Karpas-422 (cell line): ENCODE results near the gene RABL2B. TPM values are rescaled to one million over a fixed set of nuclear protein-coding genes. Genes with fewer than 3 reads are reported as not detected.

Experiments used
- DNase-seq: peaks from one replicate; pipeline ENCODE4 v3.0.0-alpha.2; 2015
- H2AFZ ChIP-seq: fragments of 200-600 bp; sonication (generic); 2 replicates; pipeline ENCODE4 v1.6.1; 2014; ENCODE audit warnings: antibody characterized with exemption, low read length, mixed read lengths
- H3K27ac ChIP-seq: fragments of 200-600 bp; sonication (generic); 2 replicates; pipeline ENCODE4 v1.5.1; 2014; ENCODE audit warnings: mild to moderate bottlenecking, low read length, moderate library complexity
- H3K27me3 ChIP-seq: fragments of 200-600 bp; sonication (generic); 2 replicates; pipeline ENCODE4 v1.6.1; 2014; ENCODE audit warnings: low read length, mixed read lengths
- H3K36me3 ChIP-seq: fragments of 200-600 bp; sonication (generic); 2 replicates; pipeline ENCODE4 v1.6.1; 2014; ENCODE audit warnings: low read length, mixed read lengths; ENCODE audit not compliant: insufficient read depth
- H3K4me1 ChIP-seq: fragments of 200-600 bp; sonication (generic); 2 replicates; pipeline ENCODE4 v1.6.1; 2014; ENCODE audit warnings: mild to moderate bottlenecking, low read length, mixed read lengths
- H3K4me2 ChIP-seq: fragments of 200-600 bp; sonication (generic); 2 replicates; pipeline ENCODE4 v1.6.1; 2014; ENCODE audit warnings: low read length, low read depth, mild to moderate bottlenecking; ENCODE audit not compliant: poor library complexity, severe bottlenecking
- H3K4me3 ChIP-seq: fragments of 200-600 bp; sonication (generic); 2 replicates; pipeline ENCODE4 v1.5.1; 2014; ENCODE audit warnings: mild to moderate bottlenecking, antibody characterized with exemption, low read length, mixed read lengths
- H3K79me2 ChIP-seq: fragments of 200-600 bp; sonication (generic); 2 replicates; pipeline ENCODE4 v1.6.1; 2014; ENCODE audit warnings: mild to moderate bottlenecking, low read length, mixed read lengths
- H3K9ac ChIP-seq: fragments of 200-600 bp; sonication (generic); 2 replicates; pipeline ENCODE4 v1.6.0; 2014; ENCODE audit warnings: low read length
- H3K9me2 ChIP-seq: fragments of 200-600 bp; sonication (generic), shearing (Covaris generic); replicated peaks from 2 replicates; pipeline ENCODE4 v1.6.0; 2014; ENCODE audit warnings: mild to moderate bottlenecking, low read length, moderate library complexity; ENCODE audit not compliant: insufficient read depth
- H3K9me3 ChIP-seq: fragments of 300-700, 200-600 bp; sonication (generic); 2 replicates; pipeline ENCODE4 v1.6.1; 2014; ENCODE audit warnings: low read length, mixed read lengths
- H4K20me1 ChIP-seq: fragments of 200-600 bp; sonication (generic); 2 replicates; pipeline ENCODE4 v1.6.1; 2014; ENCODE audit warnings: mild to moderate bottlenecking, antibody characterized with exemption, low read length, low read depth; ENCODE audit not compliant: insufficient read depth
- total RNA-seq: library from RNA; depleted of rRNA; stranded (reverse); fragments of >200 nt; shearing (Covaris generic); gene quantifications from 2 replicates; pipeline ENCODE4 v1.2.3, GENCODE V29; 2014; ENCODE audit warnings: low replicate concordance

RABL2B gene
- total RNA-seq, 1 experiment from 2014 or later = 26.8 TPM

GRCh38 chr22:50722048-50722701 lies 61.3 kb downstream of the RABL2B start:
- DNase-seq = no peak
- no peak overlapping the region for H3K4me3 ChIP-seq
- H3K9me2 ChIP-seq = no peaks in the 10 kb centered on the region
- H3K27ac ChIP-seq = no peak overlapping the region
- no peaks in the 10 kb centered on the region for H3K9me3 ChIP-seq
- no peaks in the 10 kb centered on the region for H4K20me1 ChIP-seq
- no peaks in the 10 kb centered on the region for H3K79me2 ChIP-seq
- H3K36me3 ChIP-seq = no peaks in the 10 kb centered on the region
- no peak overlapping the region for H3K4me2 ChIP-seq
- H3K4me1 ChIP-seq = peaks cover 11% of the 10 kb centered on the region
- no peaks in the 10 kb centered on the region for H3K27me3 ChIP-seq
- H3K9ac ChIP-seq = no peak overlapping the region
- no peak overlapping the region for H2AFZ ChIP-seq

GRCh38 chr22:50721257-50721844 lies 62.1 kb downstream of the RABL2B start:
- no peak for DNase-seq
- Histone ChIP-seq H3K4me1 (peaks cover 8% of the 10 kb centered on the region), H2AFZ (no peak overlapping the region), H3K9me3 (no peaks in the 10 kb centered on the region), H3K9ac (no peak overlapping the region), H3K9me2 (no peaks in the 10 kb centered on the region), H3K4me3 (no peak overlapping the region), H3K79me2 (no peaks in the 10 kb centered on the region), H3K4me2 (no peak overlapping the region), H3K27ac (no peak overlapping the region), H4K20me1 (no peaks in the 10 kb centered on the region), H3K27me3 (no peaks in the 10 kb centered on the region), H3K36me3 (no peaks in the 10 kb centered on the region)

GRCh38 chr22:50720301-50721256 lies 62.9 kb downstream of the RABL2B start:
- no peaks in the 10 kb centered on the region for H4K20me1 ChIP-seq
- no peaks in the 10 kb centered on the region for H3K27me3 ChIP-seq
- no peak overlapping the region for H2AFZ ChIP-seq
- H3K9ac ChIP-seq = no peak overlapping the region
- H3K4me3 ChIP-seq = no peak overlapping the region
- peaks cover 8% of the 10 kb centered on the region for H3K4me1 ChIP-seq
- no peak for DNase-seq
- no peaks in the 10 kb centered on the region for H3K9me2 ChIP-seq
- H3K27ac ChIP-seq = no peak overlapping the region
- no peak overlapping the region for H3K4me2 ChIP-seq
- H3K36me3 ChIP-seq = no peaks in the 10 kb centered on the region
- H3K79me2 ChIP-seq = no peaks in the 10 kb centered on the region
- H3K9me3 ChIP-seq = no peaks in the 10 kb centered on the region

- Histone ChIP-seq H2AFZ (no peak overlapping the region), H3K4me3 (no peak overlapping the region), H3K27ac (no peak overlapping the region), H3K36me3 (no peaks in the 10 kb centered on the region), H3K9me3 (no peaks in the 10 kb centered on the region), H3K9me2 (no peaks in the 10 kb centered on the region), H4K20me1 (no peaks in the 10 kb centered on the region), H3K27me3 (no peaks in the 10 kb centered on the region), H3K4me1 (peaks cover 8% of the 10 kb centered on the region), H3K79me2 (no peaks in the 10 kb centered on the region), H3K4me2 (no peak overlapping the region), H3K9ac (no peak overlapping the region)
- DNase-seq = no peak
Observed at GRCh38 chr22:50719814-50720300, 63.6 kb downstream of the RABL2B start.

GRCh38 chr22:50718352-50718709 lies 65.1 kb downstream of the RABL2B start:
- H3K9me3 ChIP-seq = no peaks in the 10 kb centered on the region
- no peak overlapping the region for H3K4me2 ChIP-seq
- H3K79me2 ChIP-seq = no peaks in the 10 kb centered on the region
- DNase-seq = no peak
- H3K27me3 ChIP-seq = no peaks in the 10 kb centered on the region
- no peaks in the 10 kb centered on the region for H4K20me1 ChIP-seq
- H3K9me2 ChIP-seq = no peaks in the 10 kb centered on the region
- H3K9ac ChIP-seq = no peak overlapping the region
- H3K4me1 ChIP-seq = no peaks in the 10 kb centered on the region
- H3K4me3 ChIP-seq = no peak overlapping the region
- H2AFZ ChIP-seq = no peak overlapping the region
- no peak overlapping the region for H3K27ac ChIP-seq
- no peaks in the 10 kb centered on the region for H3K36me3 ChIP-seq

GRCh38 chr22:50717709-50718351 lies 65.6 kb downstream of the RABL2B start:
- Histone ChIP-seq H3K9me3 (no peaks in the 10 kb centered on the region), H3K27ac (no peak overlapping the region), H3K27me3 (no peaks in the 10 kb centered on the region), H3K79me2 (no peaks in the 10 kb centered on the region), H4K20me1 (no peaks in the 10 kb centered on the region), H3K9me2 (no peaks in the 10 kb centered on the region), H3K9ac (no peak overlapping the region), H2AFZ (no peak overlapping the region), H3K4me3 (no peak overlapping the region), H3K36me3 (no peaks in the 10 kb centered on the region), H3K4me2 (no peak overlapping the region), H3K4me1 (no peaks in the 10 kb centered on the region)
- peak; percentile 53 for DNase-seq
